Stimulated activated naive CD8-positive, alpha-beta T cell treated with anti-CD3 and anti-CD28 coated beads, Interleukin-15, amount 100 ng/mL, for 72 hours (primary cell): ENCODE measurements around the gene RELA.
"Not testable (repeated sequence)": the region's sequence is repeated elsewhere in the genome, so short reads cannot be mapped to it uniquely, and the experiment has no call there.

Source experiments
- ATAC-seq: fragments of 150-1000 bp; cut with Tn5 transposase; 2 replicates; pipeline ENCODE4 v1.10.0; 2021; ENCODE audit warnings: mild to moderate bottlenecking, moderate library complexity
- DNase-seq, 2 donors: peaks; one replicate each; pipeline ENCODE4 v3.0.0; 2021 to 2022
- H3K27ac Mint-ChIP-seq, 2 donors: one replicate each; pipeline ENCODE4 v1.8.0; 2022; ENCODE audit warnings: mild to moderate bottlenecking in 2 of 2, mixed read lengths in 2 of 2, moderate library complexity in 2 of 2
- H3K27me3 Mint-ChIP-seq: one replicate; pipeline ENCODE4 v1.8.0; 2022; ENCODE audit warnings: mixed read lengths
- H3K4me1 Mint-ChIP-seq: one replicate; pipeline ENCODE4 v1.8.0; 2022; ENCODE audit warnings: mild to moderate bottlenecking, mixed read lengths
- H3K4me3 Mint-ChIP-seq, 2 donors: one replicate each; pipeline ENCODE4 v1.8.0; 2022; ENCODE audit warnings: mild to moderate bottlenecking in 2 of 2, mixed read lengths in 2 of 2, moderate library complexity in 1 of 2
- H3K9me3 Mint-ChIP-seq, 2 donors: one replicate each; pipeline ENCODE4 v1.8.0; 2022; ENCODE audit warnings: mixed read lengths in 2 of 2

The RELA gene

GRCh38 chr11:65662799-65663638 is at the start of gene RELA:
TSS of gene RELA (minus strand) at chr11:65662916. CDS start at chr11:65662832, 84 bp downstream.
- DNase-seq: peak; percentile 96 to 97
- H3K9me3 Mint-ChIP-seq: no peaks in the 10 kb centered on the region
- peak; percentile 92 for ATAC-seq
- H3K4me1 Mint-ChIP-seq: peaks cover 45% of the 10 kb centered on the region
- peak within 1 kb of the TSS; percentile 87 to 90 for H3K4me3 Mint-ChIP-seq
- peak within 1 kb of the TSS; percentile 91 to 97 for H3K27ac Mint-ChIP-seq
- no peaks in the 10 kb centered on the region for H3K27me3 Mint-ChIP-seq

GRCh38 chr11:65711785-65712632 is 49.3 kb upstream of the RELA start, which contains the start of gene KAT5:
TSS of gene KAT5 (plus strand) at chr11:65712252. CDS start at chr11:65712268, 16 bp downstream.
- Mint-ChIP-seq H3K4me3 (peak within 1 kb of the TSS; percentile 92 to 94), H3K27ac (peak within 1 kb of the TSS; percentile 99), H3K9me3 (no peaks in the 10 kb centered on the region), H3K27me3 (no peaks in the 10 kb centered on the region), H3K4me1 (peaks cover 58% of the 10 kb centered on the region)
- peak; percentile 99 for DNase-seq
- peak; percentile 92 for ATAC-seq

GRCh38 chr11:65710421-65710820 is 47.7 kb upstream of the RELA start:
- Mint-ChIP-seq H3K9me3 (no peaks in the 10 kb centered on the region), H3K4me1 (peaks cover 65% of the 10 kb centered on the region), H3K27me3 (no peaks in the 10 kb centered on the region), H3K27ac (peak overlapping the region in 1 of 2 donors; percentile 93), H3K4me3 (no peak overlapping the region)
- ATAC-seq: no peak
- DNase-seq: no peak

GRCh38 chr11:65709661-65710060 is 46.9 kb upstream of the RELA start:
- ATAC-seq (no peak), DNase-seq (no peak)
- no peaks in the 10 kb centered on the region for H3K27me3 Mint-ChIP-seq
- no peak overlapping the region for H3K27ac Mint-ChIP-seq
- H3K9me3 Mint-ChIP-seq: no peaks in the 10 kb centered on the region
- H3K4me3 Mint-ChIP-seq: no peak overlapping the region
- peaks cover 58% of the 10 kb centered on the region for H3K4me1 Mint-ChIP-seq

GRCh38 chr11:65708451-65708850 is 45.7 kb upstream of the RELA start:
- no peak overlapping the region for H3K27ac Mint-ChIP-seq
- ATAC-seq (no peak), DNase-seq (no peak)
- H3K9me3 Mint-ChIP-seq: no peaks in the 10 kb centered on the region
- H3K4me1 Mint-ChIP-seq: peaks cover 48% of the 10 kb centered on the region
- H3K4me3 Mint-ChIP-seq: no peak overlapping the region
- no peaks in the 10 kb centered on the region for H3K27me3 Mint-ChIP-seq

- Mint-ChIP-seq H3K4me1 (peaks cover 34% of the 10 kb centered on the region), H3K4me3 (peak overlapping the region; percentile 79), H3K27ac (peak overlapping the region in 1 of 2 donors; percentile 77)
- ATAC-seq, H3K27me3 Mint-ChIP-seq, H3K9me3 Mint-ChIP-seq, DNase-seq: not testable (repeated sequence)
These were observed 44.3 kb upstream of the RELA start for GRCh38 chr11:65707002-65707401.

- DNase-seq: peak; percentile 75 to 87
- not testable (repeated sequence) for ATAC-seq, H3K9me3 Mint-ChIP-seq, H3K27me3 Mint-ChIP-seq, H3K27ac Mint-ChIP-seq
- peak overlapping the region; percentile 79 for H3K4me3 Mint-ChIP-seq
- H3K4me1 Mint-ChIP-seq: peaks cover 30% of the 10 kb centered on the region
These were observed 43.6 kb upstream of the RELA start for GRCh38 chr11:65706303-65706763.

GRCh38 chr11:65703846-65704245 is 41.1 kb upstream of the RELA start:
- no peaks in the 10 kb centered on the region for H3K9me3 Mint-ChIP-seq
- peaks cover 23% of the 10 kb centered on the region for H3K4me1 Mint-ChIP-seq
- ATAC-seq: no peak
- no peak overlapping the region for H3K4me3 Mint-ChIP-seq
- no peak overlapping the region for H3K27ac Mint-ChIP-seq
- H3K27me3 Mint-ChIP-seq: no peaks in the 10 kb centered on the region
- DNase-seq: no peak

GRCh38 chr11:65701686-65702085 is 39.0 kb upstream of the RELA start:
- peaks cover 11% of the 10 kb centered on the region for H3K4me1 Mint-ChIP-seq
- H3K9me3 Mint-ChIP-seq: no peaks in the 10 kb centered on the region
- H3K4me3 Mint-ChIP-seq: no peak overlapping the region
- DNase-seq (no peak), ATAC-seq (no peak)
- H3K27ac Mint-ChIP-seq: no peak overlapping the region
- H3K27me3 Mint-ChIP-seq: no peaks in the 10 kb centered on the region

- no peaks in the 10 kb centered on the region for H3K27me3 Mint-ChIP-seq
- H3K9me3 Mint-ChIP-seq: no peaks in the 10 kb centered on the region
- H3K4me1 Mint-ChIP-seq: no peaks in the 10 kb centered on the region
- ATAC-seq: no peak
- no peak overlapping the region for H3K4me3 Mint-ChIP-seq
- no peak overlapping the region for H3K27ac Mint-ChIP-seq
- DNase-seq: no peak
These were observed 37.7 kb upstream of the RELA start for GRCh38 chr11:65700399-65700798.

GRCh38 chr11:65699306-65699705 is 36.6 kb upstream of the RELA start:
- no peak overlapping the region for H3K27ac Mint-ChIP-seq
- no peak overlapping the region for H3K4me3 Mint-ChIP-seq
- H3K4me1 Mint-ChIP-seq: no peaks in the 10 kb centered on the region
- H3K27me3 Mint-ChIP-seq: no peaks in the 10 kb centered on the region
- DNase-seq: no peak
- ATAC-seq: no peak
- no peaks in the 10 kb centered on the region for H3K9me3 Mint-ChIP-seq

GRCh38 chr11:65698205-65698604 is 35.5 kb upstream of the RELA start:
- Mint-ChIP-seq H3K27me3 (no peaks in the 10 kb centered on the region), H3K4me3 (no peak overlapping the region), H3K4me1 (no peaks in the 10 kb centered on the region), H3K9me3 (no peaks in the 10 kb centered on the region), H3K27ac (no peak overlapping the region)
- ATAC-seq (no peak), DNase-seq (no peak)

GRCh38 chr11:65696802-65697552 is 34.3 kb upstream of the RELA start:
- DNase-seq: no peak
- H3K9me3 Mint-ChIP-seq: no peaks in the 10 kb centered on the region
- no peaks in the 10 kb centered on the region for H3K4me1 Mint-ChIP-seq
- no peak overlapping the region for H3K4me3 Mint-ChIP-seq
- H3K27me3 Mint-ChIP-seq: no peaks in the 10 kb centered on the region
- H3K27ac Mint-ChIP-seq: no peak overlapping the region
- ATAC-seq: no peak

- Mint-ChIP-seq H3K4me1 (no peaks in the 10 kb centered on the region), H3K9me3 (no peaks in the 10 kb centered on the region), H3K4me3 (no peak overlapping the region), H3K27ac (no peak overlapping the region), H3K27me3 (no peaks in the 10 kb centered on the region)
- DNase-seq (no peak), ATAC-seq (no peak)
These were observed 32.9 kb upstream of the RELA start for GRCh38 chr11:65695459-65696241.

GRCh38 chr11:65692367-65692766 is 29.7 kb upstream of the RELA start:
- H3K4me1 Mint-ChIP-seq: no peaks in the 10 kb centered on the region
- ATAC-seq (no peak), DNase-seq (no peak)
- no peak overlapping the region for H3K4me3 Mint-ChIP-seq
- no peaks in the 10 kb centered on the region for H3K27me3 Mint-ChIP-seq
- H3K27ac Mint-ChIP-seq: no peak overlapping the region
- H3K9me3 Mint-ChIP-seq: no peaks in the 10 kb centered on the region
